C4-2B (cell line): ENCODE measurements around the gene SF3A1.

Source experiments
- CTCF ChIP-seq: fragments of 450-650 bp; conservative IDR thresholded peaks from 2 replicates; pipeline ENCODE4 v1.5.1; 2017; ENCODE audit warnings: mild to moderate bottlenecking
- ZFX ChIP-seq: fragments of 450-650 bp; IDR thresholded peaks from 2 replicates; pipeline ENCODE4 v1.6.1; 2017

GRCh38 chr22:30296324-30296723, 60.4 kb downstream of the SF3A1 start:
- TF ChIP-seq CTCF: no peak
- no peak for TF ChIP-seq ZFX
